Omental fat pad (tissue), 4 donors: ENCODE measurements around the gene CCDC91. TPM values are rescaled to one million over a fixed set of nuclear protein-coding genes. Genes with fewer than 3 reads are reported as not detected.
A peak's percentile ranks its signal among the peaks of the same experiment; 100 is the strongest.

Experiments
- ATAC-seq: fragments of 150-250 bp; one replicate; pipeline ENCODE4 v1.9.1; 2016; ENCODE audit warnings: mild to moderate bottlenecking, moderate library complexity; ENCODE audit not compliant: low FRiP score
- DNase-seq: peaks from one replicate; pipeline ENCODE4 v3.0.0-alpha.2; 2019; ENCODE audit warnings: low spot score
- total RNA-seq, 4 donors: library from RNA; depleted of rRNA; stranded (reverse); fragments of >200 nt; gene quantifications; one replicate each; pipeline ENCODE4 v1.1.0, GENCODE V29; 2016
- TF ChIP-seq, protein P1 (sequence below), 3 donors: fragments of 450-650 bp; IDR thresholded peaks; one replicate each; pipeline ENCODE4 v1.5.1; 2016 to 2017; ENCODE audit warnings: antibody characterized with exemption in 3 of 3, mild to moderate bottlenecking in 3 of 3, moderate library complexity in 2 of 3

The CCDC91 gene
- total RNA-seq, 4 donors from 2014 or later = 29.3 to 48.9 (median 32.5) TPM

DNA sequence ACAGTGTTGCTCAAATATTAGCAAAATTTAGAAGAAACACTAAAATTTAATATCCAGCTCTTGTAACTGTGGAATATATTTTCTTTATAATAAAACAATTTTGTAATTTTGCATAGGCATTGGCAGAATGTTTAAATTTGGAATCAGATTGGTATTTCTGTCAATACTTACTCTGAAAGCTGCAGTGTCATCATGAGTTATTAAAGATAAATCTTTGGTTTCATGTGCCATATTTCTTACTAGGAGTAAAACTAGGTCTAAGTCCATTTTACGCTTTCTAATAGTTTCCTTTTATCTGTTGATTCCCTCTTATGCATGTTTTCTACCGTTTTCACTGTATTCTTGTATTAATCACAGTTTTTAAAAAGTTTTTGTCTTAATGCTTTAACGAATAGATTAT, 49.7 kb downstream of the CCDC91 start:
- no peak for ATAC-seq
- DNase-seq = no peak
- TF ChIP-seq, protein P1, sequence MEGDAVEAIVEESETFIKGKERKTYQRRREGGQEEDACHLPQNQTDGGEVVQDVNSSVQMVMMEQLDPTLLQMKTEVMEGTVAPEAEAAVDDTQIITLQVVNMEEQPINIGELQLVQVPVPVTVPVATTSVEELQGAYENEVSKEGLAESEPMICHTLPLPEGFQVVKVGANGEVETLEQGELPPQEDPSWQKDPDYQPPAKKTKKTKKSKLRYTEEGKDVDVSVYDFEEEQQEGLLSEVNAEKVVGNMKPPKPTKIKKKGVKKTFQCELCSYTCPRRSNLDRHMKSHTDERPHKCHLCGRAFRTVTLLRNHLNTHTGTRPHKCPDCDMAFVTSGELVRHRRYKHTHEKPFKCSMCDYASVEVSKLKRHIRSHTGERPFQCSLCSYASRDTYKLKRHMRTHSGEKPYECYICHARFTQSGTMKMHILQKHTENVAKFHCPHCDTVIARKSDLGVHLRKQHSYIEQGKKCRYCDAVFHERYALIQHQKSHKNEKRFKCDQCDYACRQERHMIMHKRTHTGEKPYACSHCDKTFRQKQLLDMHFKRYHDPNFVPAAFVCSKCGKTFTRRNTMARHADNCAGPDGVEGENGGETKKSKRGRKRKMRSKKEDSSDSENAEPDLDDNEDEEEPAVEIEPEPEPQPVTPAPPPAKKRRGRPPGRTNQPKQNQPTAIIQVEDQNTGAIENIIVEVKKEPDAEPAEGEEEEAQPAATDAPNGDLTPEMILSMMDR (IDR thresholded peaks at IDR 0.05) = no peak

DNA sequence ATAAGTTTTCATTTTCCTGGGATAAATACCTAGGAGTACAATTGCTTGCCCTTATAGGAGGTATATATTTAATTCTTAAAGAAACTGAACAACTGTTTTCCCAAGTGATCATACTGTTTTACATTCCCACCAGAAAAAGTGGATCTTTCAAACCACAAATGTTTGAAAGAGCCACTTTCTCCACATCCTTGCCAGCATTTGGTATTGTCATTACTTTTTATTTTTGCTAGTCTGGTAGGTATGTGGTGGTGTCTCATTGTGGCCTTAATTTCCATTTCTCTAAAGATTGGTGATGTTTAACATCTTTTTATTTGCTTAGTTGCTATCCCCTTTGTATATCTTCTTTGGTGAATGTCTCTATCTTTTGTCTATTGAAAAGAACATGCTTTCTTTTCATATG, 50.6 kb downstream of the CCDC91 start:
- no peak for ATAC-seq
- TF ChIP-seq, protein P1 (IDR thresholded peaks at IDR 0.05) = no peak
- no peak for DNase-seq

DNA sequence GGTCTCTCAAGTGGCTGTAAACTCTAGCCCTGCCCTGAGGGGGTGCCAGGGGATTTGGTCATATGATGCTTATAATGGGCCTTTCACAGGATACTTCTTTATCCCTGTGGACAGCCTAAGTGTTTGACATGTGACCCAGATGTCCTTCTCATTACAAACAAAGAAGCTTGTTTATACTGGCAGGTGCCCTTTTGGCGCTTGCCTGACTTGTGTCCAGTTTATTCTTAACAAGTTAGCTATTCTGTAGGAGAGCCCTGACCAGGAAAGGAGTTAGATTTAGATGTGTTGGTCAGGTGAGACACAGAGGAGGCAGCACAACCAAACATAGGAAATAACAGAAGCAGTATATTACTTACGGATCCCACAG, 51.9 kb downstream of the CCDC91 start:
- DNase-seq (no peak), ATAC-seq (no peak)
- TF ChIP-seq, protein P1 (IDR thresholded peaks at IDR 0.05) = no peak

DNA sequence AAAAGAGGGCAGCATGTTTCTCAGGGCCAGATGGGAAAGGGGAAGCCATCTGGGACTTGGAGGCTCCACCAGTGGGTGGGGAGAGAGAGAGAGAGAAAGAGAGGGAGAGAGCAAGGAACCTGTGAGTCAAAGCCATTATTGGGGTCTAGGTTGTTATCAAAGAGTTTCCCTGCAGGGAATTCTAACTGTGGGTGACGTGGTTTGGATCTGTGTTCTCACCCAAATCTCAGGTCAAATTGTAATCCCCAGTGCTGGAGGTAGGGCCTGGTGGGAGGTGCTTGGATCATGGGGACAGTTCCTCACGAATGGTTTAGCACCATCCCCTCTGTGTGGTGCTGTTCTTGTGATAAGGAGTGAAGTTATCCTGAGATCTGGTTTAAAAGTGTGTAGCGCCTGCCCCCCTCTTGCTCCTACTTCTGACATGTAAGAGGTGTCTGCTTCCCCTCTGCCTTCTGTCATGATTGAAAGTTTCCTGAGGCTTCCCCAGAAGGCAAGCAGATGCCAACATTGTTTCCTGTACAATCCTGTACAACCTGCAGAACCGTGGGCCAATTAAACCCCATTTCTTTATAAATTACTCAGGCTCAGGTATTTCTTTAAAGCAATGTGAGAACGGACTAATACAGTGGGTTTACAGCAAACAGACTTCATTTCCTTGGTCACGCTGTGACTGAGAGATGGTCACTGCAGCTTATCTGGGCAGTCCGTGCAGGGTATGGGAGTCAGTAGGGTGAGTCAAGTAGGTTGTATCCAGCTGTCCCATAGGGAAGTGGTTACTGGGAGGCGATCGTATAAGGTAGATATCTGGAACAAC, 52.4 kb downstream of the CCDC91 start:
- peak; percentile 23 for ATAC-seq

DNA sequence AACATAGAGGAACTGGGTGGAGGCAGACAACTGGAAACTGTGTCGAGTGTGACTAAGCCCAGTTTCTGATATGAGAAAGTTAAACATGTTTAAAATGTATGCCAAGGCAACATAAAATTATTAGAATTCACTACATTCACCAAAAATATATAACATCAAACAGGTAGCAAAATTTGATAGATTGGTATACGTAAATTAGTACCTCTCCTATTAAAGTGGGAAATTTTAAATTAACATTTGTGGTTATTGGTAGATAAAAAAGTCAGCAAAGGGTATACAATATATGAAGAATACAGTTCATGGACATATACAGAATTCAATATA, 53.0 kb downstream of the CCDC91 start:
- DNase-seq (no peak), ATAC-seq (no peak)
- TF ChIP-seq, protein P1 (IDR thresholded peaks at IDR 0.05) = no peak

More for the DNA sequence above, 52.4 kb downstream of the CCDC91 start:
- TF ChIP-seq, protein P1 (IDR thresholded peaks at IDR 0.05) = no peak
- DNase-seq = no peak

DNA sequence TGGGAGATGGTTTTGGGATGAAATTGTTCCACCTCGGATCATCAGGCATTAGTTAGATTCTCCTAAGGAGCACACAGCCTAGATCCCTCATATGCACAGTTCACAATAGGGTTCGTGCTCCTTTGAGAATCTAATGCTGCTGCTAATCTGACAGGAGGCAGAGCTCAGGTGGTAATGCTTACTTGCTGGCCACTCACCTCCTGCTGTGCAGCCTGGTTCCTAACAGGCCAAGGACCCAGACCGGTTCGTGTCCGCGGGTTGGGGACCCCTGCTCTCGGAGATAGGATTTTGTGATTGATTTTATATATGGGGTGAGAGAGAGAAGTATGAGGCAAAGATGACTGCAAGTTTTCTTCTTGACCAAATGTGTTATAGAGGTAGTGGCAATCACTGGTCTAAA, 57.5 kb downstream of the CCDC91 start:
- TF ChIP-seq, protein P1 (IDR thresholded peaks at IDR 0.05) = no peak
- ATAC-seq (no peak), DNase-seq (no peak)

DNA sequence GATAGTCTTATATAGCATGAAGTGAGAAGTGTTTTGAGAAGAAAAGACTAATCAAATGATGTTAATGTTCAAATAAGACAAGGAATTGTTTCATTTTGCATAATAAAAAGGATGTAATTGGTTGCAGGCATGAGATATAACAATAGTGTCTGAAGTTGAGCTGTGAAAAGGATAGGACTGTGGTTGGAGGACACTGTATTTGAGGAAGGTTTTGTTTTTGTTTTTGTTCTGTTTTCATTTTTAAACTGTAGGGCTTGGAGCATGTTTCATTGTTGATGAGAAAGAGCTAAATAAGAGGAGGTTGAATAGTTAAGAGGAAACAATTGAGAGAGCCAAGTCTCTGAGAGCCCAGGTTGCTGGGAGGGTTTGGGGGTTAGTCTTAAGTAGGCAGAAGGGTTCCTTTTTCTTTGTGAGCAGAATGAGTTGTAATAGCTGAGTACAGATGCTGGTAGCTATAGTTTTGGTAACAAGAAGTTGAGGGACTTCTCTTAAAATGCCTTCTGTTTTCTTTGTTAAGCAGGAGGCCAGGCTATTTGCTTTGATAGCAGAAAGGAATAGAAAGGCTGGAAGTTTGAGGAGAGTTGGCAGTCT, 58.4 kb downstream of the CCDC91 start:
- DNase-seq (no peak), ATAC-seq (no peak)
- TF ChIP-seq, protein P1 (IDR thresholded peaks at IDR 0.05) = no peak
